Mesenchymal stem cell (in vitro differentiated cells and primary cell): ENCODE measurements around the gene C1QTNF1.

ENCODE experiments used
- DNase-seq: peaks from one replicate; pipeline ENCODE4 v3.0.0-alpha.2; 2013
- H2AFZ ChIP-seq: one replicate; pipeline ENCODE4 v1.6.1; 2013; ENCODE audit warnings: low read depth, mild to moderate bottlenecking, control low read depth, inconsistent platforms, low read length, moderate library complexity
- H2AK5ac ChIP-seq: 2 replicates; pipeline ENCODE4 v1.6.1; 2013; ENCODE audit warnings: low read length, moderate library complexity, mild to moderate bottlenecking, inconsistent platforms; ENCODE audit not compliant: severe bottlenecking
- H2BK120ac ChIP-seq: one replicate; pipeline ENCODE4 v1.6.1; 2013; ENCODE audit warnings: low read depth, mild to moderate bottlenecking, inconsistent platforms, low read length, moderate library complexity
- H2BK12ac ChIP-seq, 2 experiments: one replicate each; pipeline ENCODE4 v1.6.1; 2013; ENCODE audit warnings: inconsistent platforms in 2 of 2, low read length in 2 of 2, mild to moderate bottlenecking in 2 of 2, moderate library complexity in 2 of 2, control low read depth in 1 of 2
- H2BK15ac ChIP-seq: one replicate; pipeline ENCODE4 v1.6.1; 2013; ENCODE audit warnings: mild to moderate bottlenecking, low read depth, inconsistent platforms; ENCODE audit not compliant: poor library complexity, severe bottlenecking
- H2BK5ac ChIP-seq: 2 replicates; pipeline ENCODE4 v1.6.1; 2013; ENCODE audit warnings: low read depth, mild to moderate bottlenecking, low read length, control low read depth, inconsistent platforms; ENCODE audit not compliant: poor library complexity, severe bottlenecking
- H3K14ac ChIP-seq, 2 experiments: one replicate each; pipeline ENCODE4 v1.6.1; 2013; ENCODE audit warnings: inconsistent platforms in 2 of 2, low read length in 2 of 2, control low read depth in 1 of 2, mild to moderate bottlenecking in 1 of 2, moderate library complexity in 1 of 2
- H3K18ac ChIP-seq, 2 experiments: one replicate each; pipeline ENCODE4 v1.6.1; 2013; ENCODE audit warnings: inconsistent platforms in 2 of 2, low read length in 2 of 2, control low read depth in 1 of 2, low read depth in 1 of 2, mild to moderate bottlenecking in 1 of 2
- H3K23ac ChIP-seq, 2 experiments: one replicate each; pipeline ENCODE4 v1.6.1; 2013; ENCODE audit warnings: inconsistent platforms in 2 of 2, low read length in 2 of 2, mild to moderate bottlenecking in 2 of 2, moderate library complexity in 2 of 2, control low read depth in 1 of 2
- H3K27ac ChIP-seq: 2 replicates; pipeline ENCODE4 v1.5.1; 2013; ENCODE audit warnings: mild to moderate bottlenecking, moderate library complexity, low read length, control low read depth, inconsistent platforms; ENCODE audit not compliant: poor library complexity, severe bottlenecking
- H3K27me3 ChIP-seq, 2 experiments: 2 replicates each; pipeline versions ENCODE4 v1.6.1 to v1.7.0; 2013; ENCODE audit warnings: low read length in 2 of 2, mild to moderate bottlenecking in 2 of 2, moderate library complexity in 2 of 2, control low read depth in 1 of 2, inconsistent platforms in 1 of 2; ENCODE audit not compliant: control insufficient read depth in 1 of 2, insufficient read depth in 1 of 2
- H3K36me3 ChIP-seq, 2 experiments: 2 replicates each; pipeline versions ENCODE4 v1.6.1 to v1.7.0; 2013; ENCODE audit warnings: low read length in 2 of 2, control low read depth in 1 of 2, inconsistent platforms in 1 of 2, low read depth in 1 of 2, mild to moderate bottlenecking in 1 of 2; ENCODE audit not compliant: insufficient read depth in 2 of 2, control insufficient read depth in 1 of 2
- H3K4ac ChIP-seq, 2 experiments: one replicate each; pipeline ENCODE4 v1.6.1; 2013; ENCODE audit warnings: inconsistent platforms in 2 of 2, low read length in 2 of 2, mild to moderate bottlenecking in 2 of 2, moderate library complexity in 2 of 2, control low read depth in 1 of 2, low read depth in 1 of 2
- H3K4me1 ChIP-seq: 2 replicates; pipeline ENCODE4 v1.6.1; 2013; ENCODE audit warnings: low read depth, low read length, control low read depth; ENCODE audit not compliant: control insufficient read depth, insufficient read depth
- H3K4me2 ChIP-seq: 2 replicates; pipeline ENCODE4 v1.6.1; 2013; ENCODE audit warnings: low read length, mild to moderate bottlenecking, inconsistent platforms; ENCODE audit not compliant: poor library complexity, severe bottlenecking
- H3K4me3 ChIP-seq, 2 experiments: 2 replicates each; pipeline versions ENCODE4 v1.5.1 to v1.7.0; 2013; ENCODE audit warnings: low read length in 2 of 2, mild to moderate bottlenecking in 2 of 2, control low read depth in 1 of 2, low read depth in 1 of 2; ENCODE audit not compliant: insufficient read depth in 1 of 2
- H3K79me1 ChIP-seq: replicated peaks from 2 replicates; pipeline ENCODE4 v1.6.1; 2013; ENCODE audit warnings: mild to moderate bottlenecking, control low read depth, low read length, inconsistent platforms; ENCODE audit not compliant: poor library complexity, severe bottlenecking
- H3K9ac ChIP-seq: 2 replicates; pipeline ENCODE4 v1.7.0; 2013; ENCODE audit warnings: mild to moderate bottlenecking, low read length, moderate library complexity
- H3K9me3 ChIP-seq: 2 replicates; pipeline ENCODE4 v1.7.0; 2013; ENCODE audit warnings: mild to moderate bottlenecking, low read length; ENCODE audit not compliant: control insufficient read depth
- H4K8ac ChIP-seq: one replicate; pipeline ENCODE4 v1.6.1; 2013; ENCODE audit warnings: inconsistent platforms, mild to moderate bottlenecking, low read length, moderate library complexity
- H4K91ac ChIP-seq: one replicate; pipeline ENCODE4 v1.6.1; 2013; ENCODE audit warnings: mild to moderate bottlenecking, low read length, inconsistent platforms
- WGBS: methylation state at CpG from one replicate; pipeline ENCODE4 v1.1.7; 2013; ENCODE audit warnings: mixed read lengths; 5-methylcytosine and 5-hydroxymethylcytosine counted together

The C1QTNF1 gene

GRCh38 chr17:79008666-79009387 lies 15.1 kb upstream of the C1QTNF1 start:
- Histone ChIP-seq H3K4me2 (peak overlapping the region; percentile 78), H4K8ac (peak overlapping the region; percentile 74), H2BK120ac (peak overlapping the region; percentile 93), H2BK12ac (no peak overlapping the region), H3K14ac (peak overlapping the region; percentile 19 to 76), H4K91ac (peak overlapping the region; percentile 95), H2AK5ac (peak overlapping the region; percentile 23), H3K27me3 (no peaks in the 10 kb centered on the region), H3K4me3 (peak overlapping the region; percentile 84 to 99), H2BK15ac (peak overlapping the region; percentile 44), H3K79me1 (peaks cover 2% of the 10 kb centered on the region), H3K4me1 (peaks cover 34% of the 10 kb centered on the region), H2AFZ (no peak overlapping the region), H3K36me3 (peaks cover 17 to 18% of the 10 kb centered on the region in 2 experiments), H2BK5ac (no peak overlapping the region), H3K9ac (peak overlapping the region; percentile 98), H3K23ac (no peak overlapping the region), H3K4ac (peak overlapping the region; percentile 49 to 80), H3K18ac (peak overlapping the region; percentile 80 to 90), H3K9me3 (no peaks in the 10 kb centered on the region), H3K27ac (no peak overlapping the region)
- WGBS = 52% methylated on average over 7 of the region's 7 CpGs
- DNase-seq = no peak

- H3K27me3 ChIP-seq = no peaks in the 10 kb centered on the region
- H2AK5ac ChIP-seq = peak within 1 kb of the TSS; percentile 75
- H3K23ac ChIP-seq = no peak within 1 kb of the TSS
- peak within 1 kb of the TSS; percentile 78 for H3K4me2 ChIP-seq
- peak within 1 kb of the TSS; percentile 59 for H2BK5ac ChIP-seq
- H3K4me1 ChIP-seq = peaks cover 34% of the 10 kb centered on the region
- peak within 1 kb of the TSS; percentile 80 to 82 for H3K4ac ChIP-seq
- H2BK12ac ChIP-seq = peak within 1 kb of the TSS in 1 of 2 experiments; percentile 34
- peak within 1 kb of the TSS; percentile 84 to 99 for H3K4me3 ChIP-seq
- peak within 1 kb of the TSS; percentile 98 for H3K9ac ChIP-seq
- no peak within 1 kb of the TSS for H3K27ac ChIP-seq
- H2BK15ac ChIP-seq = peak within 1 kb of the TSS; percentile 44
- WGBS = 4% methylated on average over 29 of the region's 73 CpGs
- peaks cover 2% of the 10 kb centered on the region for H3K79me1 ChIP-seq
- peaks cover 6% of the 10 kb centered on the region for H3K9me3 ChIP-seq
- peak within 1 kb of the TSS; percentile 80 to 90 for H3K18ac ChIP-seq
- peak; percentile 84 for DNase-seq
- H2BK120ac ChIP-seq = peak within 1 kb of the TSS; percentile 93
- peak within 1 kb of the TSS; percentile 68 for H2AFZ ChIP-seq
- peaks cover 17 to 18% of the 10 kb centered on the region in 2 experiments for H3K36me3 ChIP-seq
- peak within 1 kb of the TSS; percentile 99 for H4K8ac ChIP-seq
- H3K14ac ChIP-seq = peak within 1 kb of the TSS; percentile 19 to 76
- peak within 1 kb of the TSS; percentile 95 for H4K91ac ChIP-seq
Observed at GRCh38 chr17:79009397-79010303, 14.3 kb upstream of the C1QTNF1 start, which contains the start of gene CANT1. CANT1 (minus strand) TSS chr17:79009764; CDS start chr17:78997622, 12,142 bp downstream.

- 86% methylated on average over 7 of the region's 7 CpGs for WGBS
- H3K4ac ChIP-seq = peak overlapping the region; percentile 80 to 82
Observed at GRCh38 chr17:79010304-79010646, 13.7 kb upstream of the C1QTNF1 start.

More at GRCh38 chr17:79010304-79010646, 13.7 kb upstream of the C1QTNF1 start:
- Histone ChIP-seq H2BK15ac (no peak overlapping the region), H3K23ac (no peak overlapping the region), H3K4me3 (peak overlapping the region; percentile 55 to 99), H3K36me3 (peaks cover 17 to 18% of the 10 kb centered on the region in 2 experiments), H3K18ac (peak overlapping the region in 1 of 2 experiments; percentile 75), H3K9me3 (peaks cover 8% of the 10 kb centered on the region), H3K79me1 (peaks cover 2% of the 10 kb centered on the region), H3K14ac (no peak overlapping the region), H3K4me2 (peak overlapping the region; percentile 76), H3K9ac (peak overlapping the region; percentile 98), H3K4me1 (peaks cover 32% of the 10 kb centered on the region), H2AK5ac (peak overlapping the region; percentile 75), H2BK5ac (no peak overlapping the region), H3K27me3 (no peaks in the 10 kb centered on the region), H2AFZ (peak overlapping the region; percentile 21), H3K27ac (no peak overlapping the region), H2BK12ac (no peak overlapping the region), H2BK120ac (peak overlapping the region; percentile 66), H4K8ac (peak overlapping the region; percentile 99), H4K91ac (peak overlapping the region; percentile 72)
- no peak for DNase-seq
